GM18511 (cell line): ENCODE data around the gene TLR5.
A peak's percentile ranks its signal among the peaks of the same experiment; 100 is the strongest.

Experiments used
- ATAC-seq: cut with Tn5 transposase; IDR thresholded peaks from one replicate; pipeline ENCODE4 v1.9.1; 2021; ENCODE audit warnings: mild to moderate bottlenecking, moderate library complexity; ENCODE audit not compliant: unreplicated experiment

Gene TLR5

DNA sequence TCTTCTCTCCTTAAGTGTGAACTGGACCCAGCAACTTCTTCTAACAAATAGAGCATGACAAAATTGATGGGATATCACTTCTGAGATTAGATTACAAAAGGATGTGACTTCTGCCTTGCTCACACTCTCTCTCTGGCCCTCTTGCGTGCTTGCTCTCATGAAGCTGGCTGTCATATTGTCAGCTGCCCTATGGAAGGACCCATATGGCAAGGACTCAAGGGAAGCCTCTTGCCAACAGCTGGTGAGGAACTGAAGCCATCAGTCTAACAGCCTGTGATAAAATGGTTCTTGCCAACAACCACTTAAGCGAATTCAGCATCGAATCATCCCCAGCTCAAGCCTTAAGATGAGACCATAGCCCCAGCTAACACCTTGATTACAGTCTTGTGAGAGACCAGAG, 4.8 kb upstream of the TLR5 start:
- no peak for ATAC-seq

DNA sequence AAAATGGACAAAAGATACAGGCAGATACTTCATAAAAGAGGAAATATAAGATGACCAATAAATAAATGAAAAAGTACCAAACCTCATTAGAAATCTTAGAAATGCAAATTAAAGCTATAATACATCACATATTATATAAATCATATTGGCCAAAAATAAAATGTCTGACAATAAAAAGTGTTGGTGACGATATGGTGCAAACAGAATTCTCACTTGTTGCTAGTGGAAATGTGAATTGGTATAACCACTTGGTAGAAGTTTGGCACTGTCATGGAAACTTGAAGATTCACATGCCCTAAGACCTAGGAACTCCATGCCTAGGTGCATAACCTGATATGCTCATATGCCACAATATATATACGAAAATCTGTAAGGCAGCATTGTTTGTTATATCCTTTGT, 4.4 kb upstream of the TLR5 start:
- ATAC-seq, result no peak

DNA sequence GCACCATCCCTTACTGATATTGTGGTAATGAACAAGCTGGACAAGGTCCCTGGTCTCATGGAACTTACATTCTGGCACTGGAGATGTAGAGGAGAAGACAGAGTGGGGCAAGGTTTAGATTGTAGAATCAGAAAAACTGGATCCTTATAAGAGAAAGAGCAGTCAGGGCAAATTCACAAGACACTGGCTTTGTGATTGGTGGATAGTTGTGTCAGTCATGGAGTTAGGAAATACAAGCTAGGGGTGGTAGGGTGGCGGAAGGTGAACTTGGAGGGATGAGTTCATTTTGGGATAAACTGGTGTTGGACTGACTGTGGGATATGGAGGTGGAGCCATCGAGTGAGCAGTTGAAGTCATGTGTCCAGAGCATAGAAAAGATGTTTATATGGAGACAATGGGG, 3.7 kb upstream of the TLR5 start:
- ATAC-seq, result no peak

DNA sequence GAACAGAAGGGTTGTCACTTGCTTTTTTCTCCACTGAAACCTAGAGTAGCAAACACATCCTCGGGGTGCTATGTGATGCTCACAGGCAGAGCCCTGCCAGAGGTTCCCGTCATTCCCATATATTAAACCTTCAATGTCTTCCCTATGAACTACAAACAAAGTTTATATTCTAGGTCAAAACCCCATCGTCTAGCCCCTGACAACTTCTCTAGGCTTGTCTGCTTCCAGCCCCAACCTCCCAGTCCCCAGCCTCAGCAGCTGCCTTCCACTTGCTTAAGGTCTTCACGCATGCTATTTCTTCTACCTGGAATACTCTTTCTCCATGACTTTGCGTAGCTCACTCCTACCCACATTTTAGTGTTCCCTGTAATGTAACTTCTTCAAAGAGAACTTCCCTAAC, 1.9 kb upstream of the TLR5 start:
- ATAC-seq, result no peak

DNA sequence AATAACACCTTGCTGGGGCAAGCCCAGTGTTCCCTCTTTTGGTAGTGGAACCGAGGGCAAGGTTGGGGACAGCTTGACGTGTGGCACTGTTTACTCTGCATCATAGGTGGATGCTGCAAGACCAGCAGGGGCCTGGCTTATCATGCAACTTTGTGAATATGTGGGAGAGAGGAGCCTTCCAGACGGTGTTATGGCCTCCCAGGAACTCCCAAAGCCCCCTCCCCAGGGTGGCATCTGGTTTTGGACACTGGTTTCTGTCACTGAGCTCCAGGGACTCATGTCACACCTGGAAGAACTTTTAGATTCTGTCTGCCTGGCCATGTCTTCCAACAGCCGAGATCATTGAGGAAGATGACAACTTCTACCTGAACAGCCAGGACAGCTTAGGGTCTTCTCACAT, 1.4 kb upstream of the TLR5 start:
- no peak for ATAC-seq

DNA sequence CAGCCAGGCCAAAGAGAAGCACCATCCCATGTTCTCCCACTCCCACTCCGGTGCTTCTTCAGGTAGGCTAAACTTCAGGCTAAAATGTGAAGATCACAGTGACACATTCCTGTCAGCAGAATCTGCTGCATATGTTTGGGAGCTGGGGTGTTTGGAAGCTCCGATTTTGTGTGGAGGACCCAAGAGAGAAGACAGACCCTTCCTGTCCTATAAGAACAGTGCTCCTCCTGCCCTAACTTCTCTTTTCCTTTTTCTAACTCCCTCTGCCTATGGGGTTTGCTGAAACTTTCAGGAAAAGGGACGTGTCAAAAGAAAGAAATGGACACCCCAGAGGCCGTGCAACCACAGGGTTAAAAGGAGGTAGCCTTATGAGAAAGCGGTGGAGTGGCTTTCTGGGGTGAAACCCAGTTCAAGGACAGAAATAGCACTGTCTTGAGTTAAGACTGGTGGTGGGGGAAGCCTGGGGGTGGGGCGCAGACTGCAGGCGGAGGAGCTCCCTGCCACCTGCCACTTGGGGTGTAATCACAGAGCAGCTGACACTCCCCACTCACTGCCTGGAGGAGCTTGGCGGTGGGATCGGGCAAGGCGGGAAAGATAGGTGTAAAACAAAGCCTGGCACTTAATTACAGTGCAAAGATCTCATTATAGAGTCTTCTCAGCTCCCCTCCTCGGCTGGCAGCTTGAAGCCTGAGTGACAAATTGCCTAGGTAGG, 645 bp upstream of the TLR5 start:
- peak; percentile 58 for ATAC-seq

DNA sequence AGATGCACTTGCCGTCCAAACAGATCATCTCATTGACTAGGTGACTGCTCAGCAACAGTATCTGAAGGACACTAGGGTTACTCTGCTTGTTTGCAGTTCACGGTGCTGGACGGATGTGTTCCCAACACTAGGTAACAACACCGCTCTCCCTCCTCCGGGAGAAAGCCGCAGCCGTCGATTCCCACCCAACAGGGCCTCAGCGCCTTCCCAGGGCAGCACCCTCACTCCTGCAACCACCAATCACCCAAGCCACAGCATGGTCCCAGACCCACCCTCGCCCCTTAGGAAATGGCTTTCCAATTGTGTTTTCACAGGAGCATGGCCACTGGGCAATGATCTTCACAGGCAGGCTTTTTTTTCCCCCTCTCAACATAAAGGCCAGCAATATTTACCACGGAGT, 779 bp downstream of the TLR5 start:
- no peak for ATAC-seq

DNA sequence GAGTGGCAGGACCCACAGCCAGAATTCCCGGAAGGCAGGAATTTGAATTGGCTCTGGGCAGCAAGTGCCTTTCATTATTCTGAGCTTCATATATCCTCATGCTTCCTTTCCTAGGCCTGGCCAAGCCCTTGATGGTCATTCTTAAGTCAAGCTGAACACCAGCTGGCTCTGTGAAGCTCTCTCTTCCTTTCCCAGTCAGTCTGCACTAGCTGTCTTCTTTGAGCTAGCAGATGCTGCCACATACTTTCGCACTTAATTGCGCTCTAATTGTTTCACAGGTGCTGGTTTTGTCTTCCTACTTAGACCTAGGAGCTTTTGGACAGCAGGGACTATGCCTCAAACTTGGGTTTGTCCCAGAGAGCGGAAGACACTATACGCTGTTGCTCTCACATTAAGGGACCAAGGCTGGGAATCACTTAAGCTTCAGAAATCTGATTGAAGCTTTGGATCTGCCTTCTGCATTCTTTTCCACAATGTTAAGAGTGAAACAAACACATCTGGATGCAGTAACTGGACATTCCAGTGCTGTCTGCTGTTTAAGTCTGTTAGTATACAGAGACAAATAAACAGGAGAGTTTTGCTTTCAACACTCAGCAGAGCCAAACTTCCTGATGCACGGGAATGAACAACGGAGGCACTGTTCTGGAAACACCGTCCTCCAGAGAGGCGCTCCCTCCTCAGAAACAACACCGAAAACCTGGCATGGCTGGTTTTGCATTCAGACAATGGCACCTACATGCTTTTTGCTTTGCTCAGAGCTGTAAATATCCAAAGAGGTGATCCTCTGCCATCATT, 2.2 kb downstream of the TLR5 start:
- no peak for ATAC-seq

DNA sequence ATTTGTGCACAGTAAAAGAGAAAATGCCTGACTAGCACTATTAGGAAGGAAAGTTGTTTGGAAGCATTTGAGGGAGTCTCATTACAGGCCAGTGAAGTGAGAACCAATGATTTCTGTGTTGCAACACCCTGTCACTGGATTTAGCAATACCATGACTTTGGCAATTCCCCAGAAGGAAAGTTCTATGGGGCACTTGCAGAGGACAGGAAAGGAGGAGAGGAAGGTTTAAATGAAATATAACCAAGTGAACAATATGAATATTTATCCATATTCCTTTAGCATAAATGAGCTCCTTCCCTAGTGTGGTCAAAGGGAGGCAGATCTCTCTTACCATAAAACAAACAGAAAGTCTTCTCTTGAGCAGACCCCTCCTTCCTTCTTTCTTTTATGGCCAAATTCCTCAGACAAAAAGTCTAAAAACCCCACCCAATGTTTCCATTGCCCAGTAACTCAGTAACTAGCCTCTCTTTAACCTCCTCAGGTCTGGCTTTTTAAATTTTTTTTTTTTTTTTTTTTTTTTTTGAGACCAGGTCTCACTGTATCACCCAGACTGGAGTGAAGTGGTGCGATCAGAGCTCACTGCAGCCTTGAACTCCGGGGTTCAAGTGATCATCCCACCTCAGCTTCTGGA, 5.5 kb downstream of the TLR5 start:
- ATAC-seq, result no peak

DNA sequence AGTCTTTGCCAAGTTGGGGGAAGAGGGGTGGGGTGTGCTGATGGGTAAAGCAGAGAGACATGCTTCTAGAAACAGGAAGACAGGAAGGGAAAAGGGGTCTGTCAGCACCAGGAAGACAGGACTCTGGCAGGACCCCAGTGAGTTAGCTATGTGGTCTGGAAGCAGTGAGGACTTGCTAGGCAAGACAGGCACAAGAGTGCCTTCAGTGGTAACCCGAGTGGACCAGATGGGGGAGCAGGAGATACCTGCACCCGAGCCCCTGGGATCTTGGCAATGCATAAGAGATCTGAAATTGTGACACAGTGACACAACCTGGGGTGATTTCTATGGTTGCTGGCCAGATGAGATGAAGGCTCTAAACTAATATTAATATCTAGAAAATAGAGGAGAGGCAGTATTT, 7.0 kb downstream of the TLR5 start:
- no peak for ATAC-seq

DNA sequence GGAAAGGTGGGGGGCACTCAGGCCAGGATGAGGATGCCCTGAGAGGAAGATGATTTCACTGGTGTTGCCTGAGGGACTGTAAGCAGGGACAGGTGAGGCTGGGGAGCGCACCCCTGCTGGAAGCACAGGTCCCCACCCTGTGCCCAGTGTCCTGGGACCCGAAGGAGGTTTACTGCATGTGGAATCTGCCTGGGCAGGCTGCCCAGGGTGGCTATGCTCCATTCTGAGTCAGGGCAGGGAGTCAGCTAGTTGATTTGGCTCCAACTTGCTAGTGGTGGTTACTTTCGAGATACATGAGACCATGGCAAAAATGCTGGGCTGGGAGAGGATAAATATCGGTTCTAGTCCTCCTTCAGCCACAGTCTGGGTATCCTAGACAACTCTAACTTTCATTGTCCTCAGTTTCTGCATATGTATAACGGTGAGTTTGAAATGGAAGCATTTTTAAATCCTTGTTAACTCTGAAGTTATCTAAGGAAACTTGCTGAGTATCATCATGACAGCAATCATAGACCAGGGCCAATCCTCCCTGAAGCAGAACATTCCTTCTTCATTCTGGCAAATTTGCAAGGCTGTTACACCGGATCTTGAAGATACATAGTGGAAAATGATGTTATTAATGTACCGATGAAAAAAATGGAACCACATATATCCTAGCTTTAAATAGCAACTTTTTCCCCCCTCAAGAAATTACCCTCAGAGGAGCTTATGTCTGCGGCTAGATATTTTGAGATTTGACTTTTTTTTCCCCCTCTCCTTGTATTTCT, 7.7 kb downstream of the TLR5 start:
- ATAC-seq, result no peak

DNA sequence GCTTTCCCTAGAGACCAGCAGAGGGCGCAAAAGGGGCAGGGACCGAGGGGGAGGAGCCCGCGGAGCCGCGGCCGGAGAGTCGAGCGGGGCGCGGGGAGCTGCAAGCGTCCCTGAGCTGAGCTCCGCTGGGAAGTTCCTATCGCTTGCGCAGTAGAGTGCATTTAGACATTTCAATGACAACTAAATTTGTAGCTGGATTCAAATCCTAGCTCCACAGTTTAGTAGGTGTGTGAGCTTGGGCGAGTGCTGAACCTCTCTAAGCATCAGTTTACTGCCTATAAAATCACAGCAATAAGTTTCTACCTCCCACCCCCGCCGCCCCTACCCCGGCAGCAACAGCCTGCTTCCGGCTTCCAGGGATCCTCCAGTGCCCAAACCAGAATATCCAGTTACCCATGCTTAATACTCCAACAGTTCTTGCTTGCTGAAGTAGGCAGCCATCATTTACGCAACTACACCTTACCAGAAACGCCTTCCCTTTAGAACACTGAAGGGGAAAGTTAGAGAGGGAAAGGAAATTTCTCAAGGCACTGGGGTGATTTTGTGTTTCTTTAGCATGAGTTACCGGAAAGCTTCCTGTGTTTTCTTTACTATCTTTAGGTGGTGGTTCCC, 9.1 kb downstream of the TLR5 start:
- ATAC-seq, result peak; percentile 85

DNA sequence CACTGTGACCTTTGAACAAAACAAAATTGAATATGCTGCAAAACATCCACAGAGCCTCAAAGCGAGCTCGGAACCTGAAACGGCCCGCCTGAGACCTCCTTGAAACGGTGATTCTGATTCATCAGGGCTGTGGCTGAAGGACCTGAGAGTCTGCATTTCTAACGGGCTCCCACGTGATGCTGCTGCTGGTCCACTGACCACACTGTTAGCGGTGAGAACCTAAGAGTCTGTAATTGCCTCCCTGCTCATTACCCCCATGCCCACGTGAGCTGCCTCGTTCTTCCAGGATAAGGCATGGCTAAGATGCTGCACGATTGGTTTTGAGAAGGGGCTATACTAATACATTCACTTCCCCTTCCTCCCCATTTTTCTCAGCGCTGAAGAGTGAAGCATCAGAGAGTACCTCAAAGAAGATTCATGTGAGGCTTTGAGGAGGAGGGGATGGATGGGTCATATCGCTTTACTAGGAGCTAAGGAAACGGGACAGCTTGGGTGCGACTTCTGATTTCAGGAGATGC, 9.7 kb downstream of the TLR5 start:
- ATAC-seq, result peak; percentile 18

DNA sequence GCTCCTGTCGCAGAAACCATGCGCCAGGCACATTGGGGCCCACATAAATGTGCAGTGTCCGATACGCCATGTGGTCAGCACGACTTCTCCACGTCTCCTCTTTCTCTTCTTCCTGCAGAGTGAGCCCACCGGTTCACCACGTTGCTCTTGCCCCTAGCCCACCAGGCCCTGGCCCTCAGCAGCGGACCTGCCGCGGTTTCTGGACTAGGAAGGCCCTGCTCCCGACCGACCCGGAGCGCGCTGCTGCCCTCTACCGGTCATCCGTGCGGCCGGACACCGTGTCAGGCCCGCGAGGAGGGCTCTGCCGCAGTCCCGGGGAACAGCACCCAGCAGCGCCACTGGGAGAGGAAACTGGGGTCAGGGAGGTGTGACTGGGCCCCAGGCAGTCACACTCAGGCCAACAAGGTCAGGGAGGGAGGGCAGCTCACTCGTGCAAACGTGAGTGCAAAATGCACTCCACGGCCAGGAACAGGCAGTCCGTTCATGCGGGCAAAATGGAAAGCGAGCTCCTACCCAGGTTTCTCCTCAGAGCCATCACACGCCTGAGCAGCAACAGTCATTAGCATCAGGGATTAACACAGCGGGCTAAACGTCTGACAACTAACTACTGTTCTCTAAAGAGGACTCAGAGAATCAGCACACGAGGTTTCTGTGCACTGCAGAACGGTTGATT, 13.7 kb downstream of the TLR5 start:
- peak; percentile 76 for ATAC-seq

DNA sequence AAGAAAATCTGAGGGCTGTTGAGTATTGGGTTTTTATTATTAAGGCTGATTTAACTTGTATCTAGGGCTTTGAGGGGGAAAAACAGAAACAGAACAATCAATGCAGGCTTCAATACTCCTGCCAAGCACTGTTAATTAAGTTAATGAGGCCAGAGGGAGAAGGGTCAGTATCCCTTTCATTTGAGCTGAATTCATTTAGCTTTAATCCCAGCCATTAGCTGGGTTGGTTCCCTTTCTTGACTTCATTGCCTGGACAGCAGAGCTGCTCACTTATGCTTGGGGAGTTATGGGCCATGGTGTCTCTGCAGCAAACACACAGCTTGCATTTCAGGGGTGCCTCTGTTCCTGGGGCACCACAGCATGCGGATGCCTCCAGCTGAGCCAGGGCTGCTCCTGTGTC, 16.3 kb downstream of the TLR5 start:
- ATAC-seq, result no peak

DNA sequence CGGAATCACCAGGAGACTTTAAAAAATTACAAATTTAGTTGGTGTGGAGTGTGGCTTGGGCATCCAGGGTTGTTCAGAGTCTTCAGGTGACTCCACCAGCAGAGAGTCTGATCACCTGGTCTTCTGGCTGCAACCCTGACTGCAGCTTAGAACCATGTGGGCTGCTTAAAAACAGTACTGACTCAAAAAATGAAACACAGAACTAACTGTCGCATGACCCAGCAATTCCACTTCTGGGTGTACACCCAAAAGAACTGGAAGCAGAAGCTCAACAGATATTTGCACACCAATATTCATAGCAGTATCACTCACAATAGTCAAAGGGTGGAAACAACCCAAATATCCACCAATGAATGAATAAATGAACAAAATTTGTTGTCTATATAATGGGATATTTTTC, 17.3 kb downstream of the TLR5 start:
- ATAC-seq, result no peak

DNA sequence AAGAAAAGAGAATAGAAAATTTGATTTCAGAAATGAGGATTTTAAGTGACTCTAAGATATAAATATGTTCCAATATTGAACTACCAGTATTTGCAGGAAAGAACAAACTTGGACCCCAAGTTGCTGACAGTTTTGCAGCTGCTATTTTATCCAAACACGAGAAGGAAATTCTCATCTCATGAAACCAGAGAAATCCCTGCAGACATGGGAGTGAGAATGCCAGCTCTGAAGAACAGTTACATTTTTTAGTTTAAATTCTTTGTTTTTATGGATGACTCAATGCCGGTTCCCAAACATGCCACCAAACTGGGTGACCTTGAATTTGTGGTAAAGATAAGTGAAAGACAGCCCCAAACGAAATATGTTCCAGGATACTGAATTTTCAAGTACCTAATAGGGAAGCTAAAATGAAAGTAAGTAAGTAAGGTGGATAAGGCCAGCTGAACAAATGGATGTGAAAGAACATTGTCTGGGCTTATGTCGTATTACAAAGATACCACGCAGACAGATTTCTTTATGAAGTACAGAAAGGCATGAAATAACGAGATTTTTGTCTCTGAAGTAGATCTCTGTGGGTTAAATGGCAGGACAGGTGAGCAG, 19.9 kb downstream of the TLR5 start:
- ATAC-seq, result no peak

DNA sequence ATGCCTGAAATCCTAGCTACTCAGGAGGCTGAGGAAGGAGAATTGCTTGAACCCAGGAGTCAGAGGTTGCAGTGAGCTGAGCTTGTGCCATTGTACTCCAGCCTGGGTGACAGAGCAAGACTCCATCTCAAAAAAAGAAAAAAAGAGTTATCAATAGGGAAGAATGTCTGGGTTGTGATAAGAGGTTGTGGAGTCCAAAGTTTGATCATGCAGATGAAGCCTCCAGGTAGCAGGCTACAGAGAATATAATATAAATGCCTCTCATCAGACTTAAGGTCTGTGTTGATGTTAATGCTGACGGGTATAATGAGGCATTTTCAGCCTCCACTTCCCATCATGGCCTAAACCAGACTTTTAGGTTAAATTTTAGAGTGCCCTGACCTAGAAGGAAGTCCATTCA, 24.6 kb downstream of the TLR5 start:
- no peak for ATAC-seq

DNA sequence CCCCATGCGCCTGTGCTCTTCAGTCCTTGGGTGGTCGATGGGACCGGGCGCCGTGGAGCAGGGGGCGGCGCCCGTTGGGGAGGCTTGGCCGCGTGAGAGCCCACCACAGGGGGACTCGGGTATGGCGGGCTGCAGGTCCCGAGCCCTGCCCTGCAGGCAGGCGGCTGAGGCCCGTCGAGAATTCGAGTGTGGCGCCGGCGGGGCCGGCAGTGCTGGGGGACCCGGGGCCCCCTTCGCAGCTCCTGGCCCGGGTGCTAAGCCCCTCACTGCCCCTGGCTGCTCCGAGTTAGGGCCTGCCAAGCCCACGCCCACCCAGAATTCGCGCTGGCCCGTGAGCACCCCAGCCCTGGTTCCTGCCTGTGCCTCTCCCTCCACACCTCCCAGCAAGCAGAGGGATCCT, 26.1 kb downstream of the TLR5 start:
- ATAC-seq, result no peak

DNA sequence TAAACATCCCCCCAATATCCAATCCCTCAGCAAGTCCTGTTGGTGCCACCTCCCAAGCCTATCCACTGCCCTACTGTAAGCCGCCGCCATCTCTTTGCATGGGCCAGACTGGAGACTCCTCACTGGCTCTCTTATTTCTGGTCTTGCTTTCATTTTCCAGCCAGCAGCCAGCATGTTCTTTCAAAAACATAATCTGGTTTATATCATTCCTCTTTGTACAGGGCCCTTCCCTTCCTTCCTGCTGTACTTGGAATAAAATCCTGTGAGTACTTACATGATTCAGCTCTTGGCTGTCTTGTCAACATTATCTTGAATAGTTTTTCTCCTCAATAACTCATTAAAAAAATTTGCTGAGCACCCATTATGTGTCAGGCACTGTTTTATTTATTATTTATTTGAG, 28.2 kb downstream of the TLR5 start:
- no peak for ATAC-seq
